Tibial nerve (tissue), 4 donors: Measurements from ENCODE around the gene DNAJC11.

Experiments used
- EP300 ChIP-seq, 2 donors: sonication (generic); formaldehyde crosslinking; IDR thresholded peaks; one replicate each; pipeline ENCODE4 v1.6.1; 2017; ENCODE audit warnings: antibody characterized with exemption in 2 of 2, mild to moderate bottlenecking in 1 of 2
- POLR2A ChIP-seq, 2 donors: fragments of 450-650 bp; IDR thresholded peaks; one replicate each; pipeline ENCODE4 v1.6.1; 2017; ENCODE audit warnings: antibody characterized with exemption in 2 of 2, mild to moderate bottlenecking in 2 of 2, moderate library complexity in 2 of 2
- TF ChIP-seq, protein P1 (sequence below), 5 experiments: fragments of 200-600 bp in 3 of 5; fragments of 450-650 bp in 2 of 5; sonication (generic) in 3 of 5; IDR thresholded peaks; one replicate each; pipeline ENCODE4 v1.5.1; 2016 to 2019; ENCODE audit warnings: antibody characterized with exemption in 5 of 5, mild to moderate bottlenecking in 3 of 5, moderate library complexity in 2 of 5

DNA sequence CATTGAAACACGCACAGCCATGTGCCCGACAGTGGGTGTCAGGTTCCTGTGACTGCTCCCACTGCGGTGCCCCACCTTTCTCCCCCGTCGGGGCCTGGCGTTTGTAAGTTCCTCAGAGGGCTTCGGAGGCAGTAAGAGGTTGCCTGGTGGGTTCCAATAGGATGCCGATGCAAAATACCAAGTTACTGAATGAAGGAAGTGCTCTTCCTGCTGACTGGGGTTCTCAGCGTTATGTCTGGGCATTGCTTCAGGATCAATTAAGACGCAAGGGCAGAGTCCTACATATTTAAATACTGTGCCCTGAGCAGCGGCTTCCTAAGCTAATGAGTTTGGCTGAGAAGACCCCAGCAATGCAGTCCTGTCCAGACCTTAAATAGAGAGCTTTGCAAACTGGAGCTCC is 28.9 kb upstream of the DNAJC11 start:
- TF ChIP-seq, protein P1, sequence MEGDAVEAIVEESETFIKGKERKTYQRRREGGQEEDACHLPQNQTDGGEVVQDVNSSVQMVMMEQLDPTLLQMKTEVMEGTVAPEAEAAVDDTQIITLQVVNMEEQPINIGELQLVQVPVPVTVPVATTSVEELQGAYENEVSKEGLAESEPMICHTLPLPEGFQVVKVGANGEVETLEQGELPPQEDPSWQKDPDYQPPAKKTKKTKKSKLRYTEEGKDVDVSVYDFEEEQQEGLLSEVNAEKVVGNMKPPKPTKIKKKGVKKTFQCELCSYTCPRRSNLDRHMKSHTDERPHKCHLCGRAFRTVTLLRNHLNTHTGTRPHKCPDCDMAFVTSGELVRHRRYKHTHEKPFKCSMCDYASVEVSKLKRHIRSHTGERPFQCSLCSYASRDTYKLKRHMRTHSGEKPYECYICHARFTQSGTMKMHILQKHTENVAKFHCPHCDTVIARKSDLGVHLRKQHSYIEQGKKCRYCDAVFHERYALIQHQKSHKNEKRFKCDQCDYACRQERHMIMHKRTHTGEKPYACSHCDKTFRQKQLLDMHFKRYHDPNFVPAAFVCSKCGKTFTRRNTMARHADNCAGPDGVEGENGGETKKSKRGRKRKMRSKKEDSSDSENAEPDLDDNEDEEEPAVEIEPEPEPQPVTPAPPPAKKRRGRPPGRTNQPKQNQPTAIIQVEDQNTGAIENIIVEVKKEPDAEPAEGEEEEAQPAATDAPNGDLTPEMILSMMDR (IDR thresholded peaks at IDR 0.05), result no peak
- TF ChIP-seq EP300 (IDR thresholded peaks at IDR 0.05) (no peak), POLR2A (IDR thresholded peaks at IDR 0.05) (no peak)
